Activated T-helper 2 cell treated with anti-CD3 and anti-CD28 coated beads, Interferon-gamma antibody, Interleukin-2, Interleukin-4, amounts not matched to agents 10 μg/mL and 5 μg/mL and 100 μg/mL, durations not matched to agents 14 hours and 24 hours and 36 hours (primary cell): Measurements from ENCODE around the gene NAT10. TPM values are rescaled to one million over a fixed set of nuclear protein-coding genes. Genes with fewer than 3 reads are reported as not detected.
"Not testable (repeated sequence)": the region's sequence is repeated elsewhere in the genome, so short reads cannot be mapped to it uniquely, and the experiment has no call there.

Source experiments
- DNase-seq: peaks from one replicate; pipeline ENCODE4 v3.0.0; 2021; ENCODE audit warnings: low spot score
- H3K27ac Mint-ChIP-seq: one replicate; pipeline ENCODE4 v1.8.0; 2021; ENCODE audit warnings: mixed read lengths
- H3K27me3 Mint-ChIP-seq: one replicate; pipeline ENCODE4 v1.8.0; 2021; ENCODE audit warnings: low read depth, mixed read lengths
- H3K36me3 Mint-ChIP-seq: one replicate; pipeline ENCODE4 v1.8.0; 2021; ENCODE audit warnings: low read depth, mixed read lengths
- H3K4me1 Mint-ChIP-seq: one replicate; pipeline ENCODE4 v1.8.0; 2021; ENCODE audit warnings: low read depth, mixed read lengths
- H3K4me3 Mint-ChIP-seq: one replicate; pipeline ENCODE4 v1.8.0; 2021; ENCODE audit warnings: low read depth, mild to moderate bottlenecking, moderate library complexity, mixed read lengths
- H3K9me3 Mint-ChIP-seq: one replicate; pipeline ENCODE4 v1.8.0; 2021; ENCODE audit warnings: mixed read lengths
- intact Hi-C: fragments of 100-400 bp; cut with micrococcal nuclease; formaldehyde crosslinking; loops from one replicate; pipeline ENCODE4 v1.15.1; 2023
- total RNA-seq: library from RNA; stranded (reverse); gene quantifications from 2 replicates; pipeline ENCODE4 v1.2.3, GENCODE V29; 2022

Gene NAT10
- 124 and 125 TPM in 2 replicates for total RNA-seq

GRCh38 chr11:34105079-34105956, at the start of gene NAT10:
Gene NAT10 (plus strand): TSS chr11:34105629. CDS start chr11:34108226, 2,597 bp downstream.
- Mint-ChIP-seq H3K27ac (peak within 1 kb of the TSS; percentile 94), H3K4me1 (peaks cover 33% of the 10 kb centered on the region), H3K9me3 (no peaks in the 10 kb centered on the region), H3K4me3 (peak within 1 kb of the TSS; percentile 95), H3K36me3 (peaks cover 51% of the 10 kb centered on the region), H3K27me3 (no peaks in the 10 kb centered on the region)
- intact Hi-C loops, result loop anchor here (1.0 to 2.0 kb wide), 4 partner anchors 54 to 253 kb away; partner anchors contain the start of genes ABTB2 and CAPRIN1
- DNase-seq, result peak; percentile 97

- intact Hi-C loops, result loop anchor here (10.0 kb wide), 1 partner anchor 322 kb away; the partner anchor contains the start of gene CD59
- Mint-ChIP-seq H3K4me3 (no peak overlapping the region), H3K4me1 (peaks cover 29% of the 10 kb centered on the region), H3K27me3 (no peaks in the 10 kb centered on the region), H3K27ac (no peak overlapping the region), H3K9me3 (no peaks in the 10 kb centered on the region), H3K36me3 (peaks cover 46% of the 10 kb centered on the region)
- DNase-seq, result no peak
Observed at GRCh38 chr11:34056672-34057071, 48.8 kb upstream of the NAT10 start.

GRCh38 chr11:34063061-34063795, 42.2 kb upstream of the NAT10 start:
- no peaks in the 10 kb centered on the region for H3K9me3 Mint-ChIP-seq
- H3K4me3 Mint-ChIP-seq, result no peak overlapping the region
- peaks cover 46% of the 10 kb centered on the region for H3K4me1 Mint-ChIP-seq

GRCh38 chr11:34064291-34064690, 41.1 kb upstream of the NAT10 start:
- no peaks in the 10 kb centered on the region for H3K27me3 Mint-ChIP-seq

More at GRCh38 chr11:34063061-34063795, 42.2 kb upstream of the NAT10 start:
- no peak for DNase-seq
- intact Hi-C loops, result no loop called here
- no peak overlapping the region for H3K27ac Mint-ChIP-seq
- H3K36me3 Mint-ChIP-seq, result peaks cover 59% of the 10 kb centered on the region
- no peaks in the 10 kb centered on the region for H3K27me3 Mint-ChIP-seq

GRCh38 chr11:34065505-34066203, 39.8 kb upstream of the NAT10 start:
- intact Hi-C loops, result loop anchor here (5.0 kb wide), 1 partner anchor 187 kb away; no protein-coding TSS in a partner anchor
- Mint-ChIP-seq H3K4me1 (peaks cover 36% of the 10 kb centered on the region), H3K36me3 (peaks cover 51% of the 10 kb centered on the region), H3K4me3 (no peak overlapping the region), H3K27ac (peak overlapping the region; percentile 38), H3K27me3 (no peaks in the 10 kb centered on the region), H3K9me3 (no peaks in the 10 kb centered on the region)
- no peak for DNase-seq

More at GRCh38 chr11:34064291-34064690, 41.1 kb upstream of the NAT10 start:
- Mint-ChIP-seq H3K4me1 (peaks cover 38% of the 10 kb centered on the region), H3K27ac (no peak overlapping the region), H3K9me3 (no peaks in the 10 kb centered on the region), H3K36me3 (peaks cover 50% of the 10 kb centered on the region), H3K4me3 (no peak overlapping the region)
- DNase-seq, result no peak
- intact Hi-C loops, result no loop called here

- not testable (repeated sequence) for H3K9me3 Mint-ChIP-seq, H3K27me3 Mint-ChIP-seq, H3K27ac Mint-ChIP-seq, DNase-seq, H3K4me3 Mint-ChIP-seq
- intact Hi-C loops, result loop anchor here (5.0 kb wide), 1 partner anchor 186 kb away; no protein-coding TSS in a partner anchor
- H3K36me3 Mint-ChIP-seq, result peaks cover 57% of the 10 kb centered on the region
- peaks cover 37% of the 10 kb centered on the region for H3K4me1 Mint-ChIP-seq
Observed at GRCh38 chr11:34066766-34067165, 38.7 kb upstream of the NAT10 start.

- Mint-ChIP-seq H3K27me3 (no peaks in the 10 kb centered on the region), H3K36me3 (peaks cover 57% of the 10 kb centered on the region), H3K9me3 (no peaks in the 10 kb centered on the region), H3K27ac (peak overlapping the region; percentile 46), H3K4me1 (peaks cover 33% of the 10 kb centered on the region), H3K4me3 (no peak overlapping the region)
- DNase-seq, result no peak
- intact Hi-C loops, result loop anchor here (5.0 kb wide), 1 partner anchor 185 kb away; no protein-coding TSS in a partner anchor
Observed at GRCh38 chr11:34067383-34068065, 37.9 kb upstream of the NAT10 start.

GRCh38 chr11:34068111-34068510, 37.3 kb upstream of the NAT10 start:
- Mint-ChIP-seq H3K4me1 (peaks cover 34% of the 10 kb centered on the region), H3K36me3 (peaks cover 56% of the 10 kb centered on the region), H3K4me3 (no peak overlapping the region), H3K27me3 (no peaks in the 10 kb centered on the region), H3K27ac (peak overlapping the region; percentile 46), H3K9me3 (no peaks in the 10 kb centered on the region)
- intact Hi-C loops, result loop anchor here (5.0 kb wide), 1 partner anchor 184 kb away; no protein-coding TSS in a partner anchor
- DNase-seq, result no peak

GRCh38 chr11:34071306-34071705, 34.1 kb upstream of the NAT10 start:
- not testable (repeated sequence) for H3K27ac Mint-ChIP-seq

GRCh38 chr11:34072041-34072440, 33.4 kb upstream of the NAT10 start:
- H3K4me3 Mint-ChIP-seq, result no peak overlapping the region
- H3K27ac Mint-ChIP-seq, result no peak overlapping the region
- intact Hi-C loops, result no loop called here
- no peak for DNase-seq
- peaks cover 38% of the 10 kb centered on the region for H3K4me1 Mint-ChIP-seq
- no peaks in the 10 kb centered on the region for H3K27me3 Mint-ChIP-seq
- H3K9me3 Mint-ChIP-seq, result no peaks in the 10 kb centered on the region
- H3K36me3 Mint-ChIP-seq, result peaks cover 62% of the 10 kb centered on the region

More at GRCh38 chr11:34071306-34071705, 34.1 kb upstream of the NAT10 start:
- H3K4me3 Mint-ChIP-seq, intact Hi-C loops, H3K9me3 Mint-ChIP-seq, H3K27me3 Mint-ChIP-seq, DNase-seq: not testable (repeated sequence)
- Mint-ChIP-seq H3K4me1 (peaks cover 39% of the 10 kb centered on the region), H3K36me3 (peaks cover 61% of the 10 kb centered on the region)

- intact Hi-C loops, result no loop called here
- Mint-ChIP-seq H3K27ac (no peak overlapping the region), H3K36me3 (peaks cover 65% of the 10 kb centered on the region), H3K4me3 (no peak overlapping the region), H3K4me1 (peaks cover 34% of the 10 kb centered on the region), H3K9me3 (no peaks in the 10 kb centered on the region), H3K27me3 (no peaks in the 10 kb centered on the region)
- DNase-seq, result no peak
Observed at GRCh38 chr11:34072832-34073231, 32.6 kb upstream of the NAT10 start.

- Mint-ChIP-seq H3K27me3 (no peaks in the 10 kb centered on the region), H3K4me3 (no peak overlapping the region), H3K36me3 (peaks cover 75% of the 10 kb centered on the region), H3K9me3 (no peaks in the 10 kb centered on the region), H3K4me1 (peaks cover 34% of the 10 kb centered on the region), H3K27ac (peak overlapping the region; percentile 74)
- intact Hi-C loops, result no loop called here
- no peak for DNase-seq
Observed at GRCh38 chr11:34074391-34074790, 31.0 kb upstream of the NAT10 start.
